Right atrium auricular region (tissue), 2 donors: ENCODE data around the gene LIPF. TPM values are rescaled to one million over a fixed set of nuclear protein-coding genes. Genes with fewer than 3 reads are reported as not detected.
A peak's percentile ranks its signal among the peaks of the same experiment; 100 is the strongest.

Experiments
- DNase-seq: peaks from one replicate; pipeline ENCODE4 v3.0.0-alpha.2; 2019; ENCODE audit warnings: low spot score
- H3K27ac ChIP-seq, 2 donors: fragments of 200-600 bp; sonication (generic); 1 replicate in 1 of 2; 2 replicates in 1 of 2; pipeline ENCODE4 v1.5.1; 2016 to 2019
- H3K27me3 ChIP-seq, 2 donors: fragments of 200-600 bp; sonication (generic); one replicate each; pipeline versions ENCODE4 v1.5.1 to v1.6.0; 2017 to 2019
- H3K36me3 ChIP-seq: fragments of 200-600 bp; sonication (generic); one replicate; pipeline ENCODE4 v1.5.1; 2016
- H3K4me1 ChIP-seq, 2 donors: fragments of 200-600 bp; sonication (generic); one replicate each; pipeline versions ENCODE4 v1.5.1 to v1.6.0; 2017 to 2019
- H3K4me3 ChIP-seq, 2 donors: fragments of 200-600 bp; sonication (generic); 1 replicate in 1 of 2; 2 replicates in 1 of 2; pipeline ENCODE4 v1.5.1; 2017 to 2019; ENCODE audit warnings: mild to moderate bottlenecking in 1 of 2, moderate library complexity in 1 of 2
- H3K9me3 ChIP-seq, 2 donors: fragments of 200-600 bp; sonication (generic); one replicate each; pipeline ENCODE4 v1.5.1; 2019
- CTCF ChIP-seq, 2 donors: fragments of 200-600 bp; sonication (generic); IDR thresholded peaks; one replicate each; pipeline ENCODE4 v1.5.1; 2019; ENCODE audit warnings: antibody characterized with exemption in 2 of 2
- total RNA-seq, 2 donors: library from RNA; depleted of rRNA; stranded (reverse); fragments of >200 nt; gene quantifications; one replicate each; pipeline ENCODE4 v1.1.0, GENCODE V29; 2016

Gene LIPF
- total RNA-seq, 2 donors from 2014 or later, result not detected

DNA sequence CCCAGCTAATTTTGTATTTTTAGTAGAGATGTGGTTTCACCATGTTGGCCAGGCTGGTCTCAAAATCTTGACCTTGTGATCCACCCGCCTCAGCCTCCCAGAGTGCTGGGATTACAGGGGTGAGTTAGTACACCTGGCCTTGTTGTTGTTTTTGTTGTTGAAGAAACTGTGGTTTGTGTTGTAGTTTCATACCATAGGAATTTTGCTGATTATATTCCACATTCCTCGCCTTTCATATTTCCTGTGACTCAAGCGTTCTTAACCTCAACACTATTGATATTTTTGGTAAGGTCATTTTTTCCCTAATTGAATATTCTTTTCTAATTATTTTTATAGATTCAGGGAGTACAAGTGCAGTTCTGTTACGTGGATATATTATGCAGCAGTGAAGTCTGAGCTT, 16.7 kb downstream of the LIPF start:
- Histone ChIP-seq H3K27ac (no peak overlapping the region), H3K36me3 (no peaks in the 10 kb centered on the region), H3K27me3 (no peaks in the 10 kb centered on the region), H3K4me1 (no peaks in the 10 kb centered on the region), H3K4me3 (no peak overlapping the region), H3K9me3 (no peaks in the 10 kb centered on the region)
- no peak for DNase-seq
- no peak for TF ChIP-seq CTCF (IDR thresholded peaks at IDR 0.05)

DNA sequence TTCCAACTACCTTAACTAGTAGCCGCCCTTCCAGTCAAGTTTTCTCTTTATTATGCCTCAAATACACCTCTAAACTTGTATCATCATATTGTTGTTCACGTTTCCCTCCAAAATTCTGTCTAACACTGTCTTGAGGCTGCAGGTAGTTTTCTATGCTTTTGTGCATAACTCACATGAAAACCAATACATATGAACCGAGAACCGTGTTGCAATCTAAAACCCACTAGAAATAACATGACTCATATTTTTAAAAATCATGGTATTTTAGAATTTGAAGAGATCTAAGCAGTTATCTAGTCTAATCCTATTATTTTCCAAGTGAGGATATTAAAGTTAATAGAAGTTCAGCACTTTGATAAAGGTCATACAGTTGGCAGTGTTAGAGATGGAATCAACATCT, 18.2 kb downstream of the LIPF start:
- Histone ChIP-seq H3K27ac (no peak overlapping the region), H3K9me3 (no peaks in the 10 kb centered on the region)
- no peak for TF ChIP-seq CTCF (IDR thresholded peaks at IDR 0.05)

GRCh38 chr10:88687853-88688467, 23.7 kb downstream of the LIPF start:
- DNase-seq, result no peak
- H3K4me3 ChIP-seq, result no peak overlapping the region
- H3K4me1 ChIP-seq, result no peaks in the 10 kb centered on the region
- no peaks in the 10 kb centered on the region for H3K27me3 ChIP-seq
- H3K36me3 ChIP-seq, result no peaks in the 10 kb centered on the region
- peak; percentile 73 to 78 for TF ChIP-seq CTCF (IDR thresholded peaks at IDR 0.05)
- H3K27ac ChIP-seq, result no peak overlapping the region
- no peaks in the 10 kb centered on the region for H3K9me3 ChIP-seq

More for the DNA sequence above, 18.2 kb downstream of the LIPF start:
- Histone ChIP-seq H3K36me3 (no peaks in the 10 kb centered on the region), H3K4me1 (no peaks in the 10 kb centered on the region), H3K4me3 (no peak overlapping the region), H3K27me3 (no peaks in the 10 kb centered on the region)
- DNase-seq, result no peak

DNA sequence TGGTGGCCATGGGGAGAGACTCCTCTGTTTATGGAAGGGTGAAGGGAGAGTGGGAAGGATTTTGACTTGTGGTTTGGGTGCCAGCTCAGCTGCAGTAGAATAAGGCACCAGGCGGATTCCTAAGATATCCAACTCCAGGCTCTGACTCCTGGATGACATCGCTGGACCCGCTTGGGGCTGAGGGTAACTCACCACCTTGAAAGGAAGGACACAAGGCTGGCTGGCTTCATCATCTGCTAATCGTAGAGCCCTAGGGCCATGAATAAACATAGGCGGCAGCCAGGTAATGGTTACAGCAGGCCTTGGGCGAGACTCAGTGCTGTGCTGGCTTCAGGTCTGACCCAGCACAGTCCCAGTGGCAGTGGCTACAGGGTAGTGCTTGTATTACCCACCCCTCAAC, 25.1 kb downstream of the LIPF start:
- Histone ChIP-seq H3K9me3 (no peaks in the 10 kb centered on the region), H3K27ac (no peak overlapping the region), H3K4me3 (no peak overlapping the region), H3K36me3 (no peaks in the 10 kb centered on the region), H3K4me1 (no peaks in the 10 kb centered on the region), H3K27me3 (no peaks in the 10 kb centered on the region)
- DNase-seq, result no peak
- no peak for TF ChIP-seq CTCF (IDR thresholded peaks at IDR 0.05)

GRCh38 chr10:88693392-88694020, 29.3 kb downstream of the LIPF start:
- peak in 1 of 2 donors; percentile 24 for TF ChIP-seq CTCF (IDR thresholded peaks at IDR 0.05)
- H3K9me3 ChIP-seq, result no peaks in the 10 kb centered on the region
- H3K36me3 ChIP-seq, result no peaks in the 10 kb centered on the region
- no peak overlapping the region for H3K27ac ChIP-seq
- DNase-seq, result no peak
- H3K27me3 ChIP-seq, result no peaks in the 10 kb centered on the region
- no peaks in the 10 kb centered on the region for H3K4me1 ChIP-seq
- H3K4me3 ChIP-seq, result no peak overlapping the region
